Measurements from ENCODE around the gene TSSK6. TPM values are rescaled to one million over a fixed set of nuclear protein-coding genes. Genes with fewer than 3 reads are reported as not detected.

The TSSK6 gene
- total and polyA plus RNA-seq, 2 experiments from 2014 or later = 0.63 to 4.9 TPM

DNA sequence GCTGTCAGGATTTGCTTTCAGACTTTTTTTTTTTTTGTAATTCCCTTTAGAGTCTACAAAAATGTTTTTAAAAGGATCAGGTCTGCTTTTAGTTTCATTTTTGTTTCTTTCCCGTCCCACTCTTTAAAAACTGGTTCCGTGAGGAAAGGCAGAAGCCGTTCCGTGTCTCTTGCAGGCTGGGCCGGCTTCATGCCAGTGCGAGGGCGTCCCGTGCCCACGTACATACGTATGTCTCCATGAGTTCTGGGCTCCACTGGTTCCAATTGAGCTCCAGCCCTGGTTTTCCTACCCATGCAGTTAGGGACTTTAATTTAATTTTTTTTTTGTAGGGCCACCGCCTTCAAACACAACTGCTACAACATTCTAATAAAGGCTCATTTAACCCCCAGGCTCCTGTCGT, 8.8 kb downstream of the TSSK6 start:
- Mint-ChIP-seq H3K4me3 (no peak overlapping the region), H3K9me3 (no peaks in the 10 kb centered on the region), H3K36me3 (ENCODE audit: low read depth) (peaks cover 50% of the 10 kb centered on the region), H3K4me1 (peaks cover 13% of the 10 kb centered on the region), H3K27ac (no peak overlapping the region), H3K27me3 (ENCODE audit: insufficient read depth, low read depth, poor library complexity) (peaks cover 22% of the 10 kb centered on the region)
- no peaks in the 10 kb centered on the region for H3K27me3 ChIP-seq (ENCODE audit: insufficient read depth)
- DNase-seq (ENCODE audit: low spot score) (no peak), ATAC-seq (no peak)
- H3K4me1 ChIP-seq (ENCODE audit: insufficient read depth) = no peaks in the 10 kb centered on the region
- no peak overlapping the region for H3K4me3 ChIP-seq
- H3F3A ChIP-seq (replicated peaks; ENCODE audit: low read depth) = peaks cover 28% of the 10 kb centered on the region
- no peaks in the 10 kb centered on the region for H3K9me2 ChIP-seq (ENCODE audit: insufficient read depth)
- H4K20me1 ChIP-seq (replicated peaks; ENCODE audit: insufficient read depth) = peaks cover 11% of the 10 kb centered on the region
- peaks cover 12% of the 10 kb centered on the region; the same call in 1 of the 2 replicates for H3K36me3 ChIP-seq (ENCODE audit: insufficient read depth)
- H2AFZ ChIP-seq = no peak overlapping the region
- TF ChIP-seq, protein P1, sequence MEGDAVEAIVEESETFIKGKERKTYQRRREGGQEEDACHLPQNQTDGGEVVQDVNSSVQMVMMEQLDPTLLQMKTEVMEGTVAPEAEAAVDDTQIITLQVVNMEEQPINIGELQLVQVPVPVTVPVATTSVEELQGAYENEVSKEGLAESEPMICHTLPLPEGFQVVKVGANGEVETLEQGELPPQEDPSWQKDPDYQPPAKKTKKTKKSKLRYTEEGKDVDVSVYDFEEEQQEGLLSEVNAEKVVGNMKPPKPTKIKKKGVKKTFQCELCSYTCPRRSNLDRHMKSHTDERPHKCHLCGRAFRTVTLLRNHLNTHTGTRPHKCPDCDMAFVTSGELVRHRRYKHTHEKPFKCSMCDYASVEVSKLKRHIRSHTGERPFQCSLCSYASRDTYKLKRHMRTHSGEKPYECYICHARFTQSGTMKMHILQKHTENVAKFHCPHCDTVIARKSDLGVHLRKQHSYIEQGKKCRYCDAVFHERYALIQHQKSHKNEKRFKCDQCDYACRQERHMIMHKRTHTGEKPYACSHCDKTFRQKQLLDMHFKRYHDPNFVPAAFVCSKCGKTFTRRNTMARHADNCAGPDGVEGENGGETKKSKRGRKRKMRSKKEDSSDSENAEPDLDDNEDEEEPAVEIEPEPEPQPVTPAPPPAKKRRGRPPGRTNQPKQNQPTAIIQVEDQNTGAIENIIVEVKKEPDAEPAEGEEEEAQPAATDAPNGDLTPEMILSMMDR (conservative IDR thresholded peaks at IDR 0.05; ENCODE audit: low read depth in 2 of 2) = no peak
- TF ChIP-seq EZH2 (IDR thresholded peaks at IDR 0.05; ENCODE audit: low read depth, unreplicated experiment) = no peak
- no peak for TF ChIP-seq CREB1 (CRISPR knock-in tag; IDR thresholded peaks at IDR 0.05; ENCODE audit: low read depth)
- TF ChIP-seq POLR2AphosphoS5 (IDR thresholded peaks at IDR 0.05; ENCODE audit: low read depth) = no peak
- TF ChIP-seq, protein P2, sequence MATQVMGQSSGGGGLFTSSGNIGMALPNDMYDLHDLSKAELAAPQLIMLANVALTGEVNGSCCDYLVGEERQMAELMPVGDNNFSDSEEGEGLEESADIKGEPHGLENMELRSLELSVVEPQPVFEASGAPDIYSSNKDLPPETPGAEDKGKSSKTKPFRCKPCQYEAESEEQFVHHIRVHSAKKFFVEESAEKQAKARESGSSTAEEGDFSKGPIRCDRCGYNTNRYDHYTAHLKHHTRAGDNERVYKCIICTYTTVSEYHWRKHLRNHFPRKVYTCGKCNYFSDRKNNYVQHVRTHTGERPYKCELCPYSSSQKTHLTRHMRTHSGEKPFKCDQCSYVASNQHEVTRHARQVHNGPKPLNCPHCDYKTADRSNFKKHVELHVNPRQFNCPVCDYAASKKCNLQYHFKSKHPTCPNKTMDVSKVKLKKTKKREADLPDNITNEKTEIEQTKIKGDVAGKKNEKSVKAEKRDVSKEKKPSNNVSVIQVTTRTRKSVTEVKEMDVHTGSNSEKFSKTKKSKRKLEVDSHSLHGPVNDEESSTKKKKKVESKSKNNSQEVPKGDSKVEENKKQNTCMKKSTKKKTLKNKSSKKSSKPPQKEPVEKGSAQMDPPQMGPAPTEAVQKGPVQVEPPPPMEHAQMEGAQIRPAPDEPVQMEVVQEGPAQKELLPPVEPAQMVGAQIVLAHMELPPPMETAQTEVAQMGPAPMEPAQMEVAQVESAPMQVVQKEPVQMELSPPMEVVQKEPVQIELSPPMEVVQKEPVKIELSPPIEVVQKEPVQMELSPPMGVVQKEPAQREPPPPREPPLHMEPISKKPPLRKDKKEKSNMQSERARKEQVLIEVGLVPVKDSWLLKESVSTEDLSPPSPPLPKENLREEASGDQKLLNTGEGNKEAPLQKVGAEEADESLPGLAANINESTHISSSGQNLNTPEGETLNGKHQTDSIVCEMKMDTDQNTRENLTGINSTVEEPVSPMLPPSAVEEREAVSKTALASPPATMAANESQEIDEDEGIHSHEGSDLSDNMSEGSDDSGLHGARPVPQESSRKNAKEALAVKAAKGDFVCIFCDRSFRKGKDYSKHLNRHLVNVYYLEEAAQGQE (IDR thresholded peaks at IDR 0.05; ENCODE audit: unreplicated experiment) = no peak
- no peak overlapping the region for H3K4me2 ChIP-seq
- H3K79me2 ChIP-seq (replicated peaks; ENCODE audit: insufficient read depth) = no peaks in the 10 kb centered on the region
- H3K27ac ChIP-seq (ENCODE audit: low read depth) = no peak overlapping the region

DNA sequence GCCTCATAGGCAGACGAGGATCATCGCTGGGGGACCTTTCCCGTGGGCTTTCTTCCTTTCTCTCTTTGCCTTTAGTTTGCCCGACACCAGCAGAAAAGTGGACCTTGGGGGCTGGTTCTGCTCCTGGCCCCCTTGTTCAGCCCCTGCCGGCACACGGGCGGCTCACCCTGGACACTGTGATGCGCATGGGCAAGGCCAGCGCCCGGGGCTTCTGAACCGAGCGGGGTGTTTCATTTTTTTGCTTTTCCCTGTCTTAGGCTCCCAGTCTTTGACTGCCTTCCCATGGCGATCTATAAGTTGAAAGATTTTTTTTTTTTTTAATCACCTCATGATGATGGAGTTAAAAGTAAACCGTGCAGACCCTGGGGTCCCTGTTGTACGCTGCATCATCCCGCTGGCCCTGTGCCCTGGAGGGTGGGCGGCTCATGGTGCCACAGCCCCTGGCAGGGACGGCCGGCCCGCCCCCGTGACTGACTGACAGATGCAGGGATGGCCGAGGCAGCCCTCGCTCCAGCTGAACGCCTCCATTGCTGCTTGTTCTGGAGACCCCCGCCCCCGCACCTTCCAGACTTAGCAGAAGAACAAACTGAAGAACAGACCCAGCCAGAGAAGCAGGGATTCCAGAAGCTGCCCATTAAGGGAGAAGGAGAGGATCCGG, 9.6 kb downstream of the TSSK6 start:
- no peaks in the 10 kb centered on the region for H3K27me3 ChIP-seq (ENCODE audit: insufficient read depth)
- H3K9me3 Mint-ChIP-seq = no peaks in the 10 kb centered on the region
- H3K27me3 Mint-ChIP-seq (ENCODE audit: insufficient read depth, low read depth, poor library complexity) = peaks cover 24% of the 10 kb centered on the region
- H3K4me2 ChIP-seq = no peak overlapping the region
- ATAC-seq (no peak), DNase-seq (ENCODE audit: low spot score) (no peak)
- peaks cover 13% of the 10 kb centered on the region for H3K4me1 Mint-ChIP-seq
- no peak overlapping the region for H3K4me3 Mint-ChIP-seq
- H3K27ac Mint-ChIP-seq = no peak overlapping the region
- no peak overlapping the region for H3K27ac ChIP-seq (ENCODE audit: low read depth)
- H3F3A ChIP-seq (replicated peaks; ENCODE audit: low read depth) = peaks cover 31% of the 10 kb centered on the region
- TF ChIP-seq, protein P1 (conservative IDR thresholded peaks at IDR 0.05; ENCODE audit: low read depth in 2 of 2) = no peak
- TF ChIP-seq, protein P2 (IDR thresholded peaks at IDR 0.05; ENCODE audit: unreplicated experiment) = no peak
- TF ChIP-seq STAT1 (IDR thresholded peaks at IDR 0.05; ENCODE audit: unreplicated experiment) = no peak
- TF ChIP-seq, protein P3, sequence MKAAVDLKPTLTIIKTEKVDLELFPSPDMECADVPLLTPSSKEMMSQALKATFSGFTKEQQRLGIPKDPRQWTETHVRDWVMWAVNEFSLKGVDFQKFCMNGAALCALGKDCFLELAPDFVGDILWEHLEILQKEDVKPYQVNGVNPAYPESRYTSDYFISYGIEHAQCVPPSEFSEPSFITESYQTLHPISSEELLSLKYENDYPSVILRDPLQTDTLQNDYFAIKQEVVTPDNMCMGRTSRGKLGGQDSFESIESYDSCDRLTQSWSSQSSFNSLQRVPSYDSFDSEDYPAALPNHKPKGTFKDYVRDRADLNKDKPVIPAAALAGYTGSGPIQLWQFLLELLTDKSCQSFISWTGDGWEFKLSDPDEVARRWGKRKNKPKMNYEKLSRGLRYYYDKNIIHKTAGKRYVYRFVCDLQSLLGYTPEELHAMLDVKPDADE (IDR thresholded peaks at IDR 0.05) = no peak
- no peak for TF ChIP-seq EZH2phosphoT487 (IDR thresholded peaks at IDR 0.05; ENCODE audit: unreplicated experiment)
- TF ChIP-seq NANOG (IDR thresholded peaks at IDR 0.05; ENCODE audit: borderline replicate concordance) = no peak
- H4K20me1 ChIP-seq (replicated peaks; ENCODE audit: insufficient read depth) = peaks cover 11% of the 10 kb centered on the region
- H3K4me1 ChIP-seq (ENCODE audit: insufficient read depth) = no peaks in the 10 kb centered on the region
- H3K79me2 ChIP-seq (replicated peaks; ENCODE audit: insufficient read depth) = no peaks in the 10 kb centered on the region
- H2AFZ ChIP-seq = no peak overlapping the region
- H3K36me3 Mint-ChIP-seq (ENCODE audit: low read depth) = peaks cover 57% of the 10 kb centered on the region
- H3K36me3 ChIP-seq (ENCODE audit: insufficient read depth) = peaks cover 12% of the 10 kb centered on the region; the same call in 1 of the 2 replicates
- H3K9me2 ChIP-seq (ENCODE audit: insufficient read depth) = no peaks in the 10 kb centered on the region
- no peak overlapping the region for H3K4me3 ChIP-seq

Data from GM23338 (cell line).